NCI-H226 (cell line): ENCODE data around the gene IRF4.
"Not testable (repeated sequence)": the region's sequence is repeated elsewhere in the genome, so short reads cannot be mapped to it uniquely, and the experiment has no call there.

ENCODE experiments used
- DNase-seq: peaks from one replicate; pipeline ENCODE4 v3.0.0-alpha.2; 2015

IRF4 gene

GRCh38 chr6:366389-367297 lies 24.9 kb upstream of the IRF4 start:
- no peak for DNase-seq

GRCh38 chr6:367298-367794 lies 24.2 kb upstream of the IRF4 start:
- DNase-seq: no peak

GRCh38 chr6:367891-368630 lies 23.5 kb upstream of the IRF4 start:
- DNase-seq: no peak

- no peak for DNase-seq
Measured at GRCh38 chr6:369559-370431, 21.8 kb upstream of the IRF4 start.

GRCh38 chr6:370555-370954 lies 21.0 kb upstream of the IRF4 start:
- no peak for DNase-seq

- not testable (repeated sequence) for DNase-seq
Measured at GRCh38 chr6:371851-372250, 19.7 kb upstream of the IRF4 start.

GRCh38 chr6:372336-372911 lies 19.1 kb upstream of the IRF4 start:
- no peak for DNase-seq

GRCh38 chr6:373031-373430 lies 18.5 kb upstream of the IRF4 start:
- DNase-seq: no peak

GRCh38 chr6:373773-374724 lies 17.5 kb upstream of the IRF4 start:
- no peak for DNase-seq

- DNase-seq: no peak
Measured at GRCh38 chr6:374956-375355, 16.6 kb upstream of the IRF4 start.

- no peak for DNase-seq
Measured at GRCh38 chr6:376827-377640, 14.5 kb upstream of the IRF4 start.

- not testable (repeated sequence) for DNase-seq
Measured at GRCh38 chr6:377641-378020, 13.9 kb upstream of the IRF4 start.

GRCh38 chr6:378090-378957 lies 13.2 kb upstream of the IRF4 start:
- no peak for DNase-seq

- DNase-seq: no peak
Measured at GRCh38 chr6:378958-379409, 12.6 kb upstream of the IRF4 start.

- no peak for DNase-seq
Measured at GRCh38 chr6:379410-380181, 12.0 kb upstream of the IRF4 start.

- no peak for DNase-seq
Measured at GRCh38 chr6:380234-381218, 11.0 kb upstream of the IRF4 start.

- no peak for DNase-seq
Measured at GRCh38 chr6:381742-382461, 9.7 kb upstream of the IRF4 start.
